Fibroblast of lung (primary cell): ENCODE data around the gene LENG1.

ENCODE experiments used
- CTCF ChIP-seq, 2 donors: IDR thresholded peaks in 1 of 2; conservative IDR thresholded peaks in 1 of 2; 1 replicate in 1 of 2; 2 replicates in 1 of 2; pipeline ENCODE4 v1.5.1; 2011 to 2012; ENCODE audit warnings: low read length in 2 of 2, control low read depth in 1 of 2, inconsistent platforms in 1 of 2, low read depth in 1 of 2, mild to moderate bottlenecking in 1 of 2
- EZH2 ChIP-seq: IDR thresholded peaks from 2 replicates; pipeline ENCODE4 v1.5.1; 2012; ENCODE audit warnings: low read length, control low read depth, mild to moderate bottlenecking; ENCODE audit errors: missing control alignments

- no peak for TF ChIP-seq EZH2
- no peak for TF ChIP-seq CTCF (conservative IDR thresholded peaks at IDR 0.05 in 1 of 2, IDR thresholded peaks at IDR 0.05 in 1 of 2; ENCODE audit: low read depth in 1 of 2, low read length in 2 of 2)
Observed at GRCh38 chr19:54127688-54128440, 31.7 kb downstream of the LENG1 start.
